OCI-LY7 (cell line): ENCODE measurements around the gene SLC48A1.

ENCODE experiments used
- EZH2phosphoT487 ChIP-seq: fragments of 200-600 bp; sonication (generic); IDR thresholded peaks from 2 replicates; pipeline ENCODE4 v1.6.1; 2018; ENCODE audit warnings: low read depth, borderline replicate concordance, mild to moderate bottlenecking, mixed run types, antibody characterized with exemption, low read length, moderate library complexity, mixed read lengths
- TF ChIP-seq, protein P1 (sequence below): fragments of 200-600 bp; sonication (generic); conservative IDR thresholded peaks from 2 replicates; pipeline ENCODE4 v1.5.1; 2014; ENCODE audit warnings: mild to moderate bottlenecking, antibody characterized with exemption, low read length, moderate library complexity, mixed read lengths

DNA sequence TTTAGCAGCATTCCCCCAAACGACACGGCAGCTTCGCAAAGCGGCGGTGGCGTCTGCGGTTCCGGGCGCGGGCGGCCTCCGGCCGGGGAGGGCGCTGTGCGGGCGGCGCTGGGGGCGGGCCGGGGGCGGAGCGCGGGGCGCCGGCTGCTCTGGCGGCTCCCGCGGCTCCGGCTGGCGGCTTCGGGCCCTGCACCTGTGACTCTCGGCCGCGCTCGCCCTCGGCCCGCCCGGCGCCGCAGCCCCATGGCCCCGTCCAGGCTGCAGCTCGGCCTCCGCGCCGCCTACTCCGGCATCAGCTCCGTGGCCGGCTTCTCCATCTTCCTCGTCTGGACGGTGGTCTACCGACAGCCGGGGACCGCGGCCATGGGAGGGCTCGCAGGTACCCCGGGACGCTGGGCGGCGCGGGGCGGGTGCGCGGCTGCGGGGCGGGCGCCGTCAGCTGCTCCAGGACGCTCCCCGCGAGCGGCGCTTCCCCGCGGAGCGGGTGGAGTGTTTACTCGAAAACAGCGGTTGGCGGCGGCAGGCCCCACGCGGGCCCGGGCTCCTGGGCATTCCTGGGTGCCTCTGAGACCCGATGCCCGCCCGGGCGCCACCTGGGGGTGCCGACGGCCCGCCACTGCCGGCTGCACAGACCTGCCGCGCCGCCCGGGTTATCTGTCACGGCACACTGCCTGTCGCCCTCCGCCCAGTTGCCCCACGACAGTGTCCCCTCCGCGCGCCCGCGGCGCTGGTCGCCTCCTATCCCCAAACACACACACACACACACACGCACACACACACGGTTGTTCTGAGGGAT is at the start of gene SLC48A1:
- TF ChIP-seq, protein P1, sequence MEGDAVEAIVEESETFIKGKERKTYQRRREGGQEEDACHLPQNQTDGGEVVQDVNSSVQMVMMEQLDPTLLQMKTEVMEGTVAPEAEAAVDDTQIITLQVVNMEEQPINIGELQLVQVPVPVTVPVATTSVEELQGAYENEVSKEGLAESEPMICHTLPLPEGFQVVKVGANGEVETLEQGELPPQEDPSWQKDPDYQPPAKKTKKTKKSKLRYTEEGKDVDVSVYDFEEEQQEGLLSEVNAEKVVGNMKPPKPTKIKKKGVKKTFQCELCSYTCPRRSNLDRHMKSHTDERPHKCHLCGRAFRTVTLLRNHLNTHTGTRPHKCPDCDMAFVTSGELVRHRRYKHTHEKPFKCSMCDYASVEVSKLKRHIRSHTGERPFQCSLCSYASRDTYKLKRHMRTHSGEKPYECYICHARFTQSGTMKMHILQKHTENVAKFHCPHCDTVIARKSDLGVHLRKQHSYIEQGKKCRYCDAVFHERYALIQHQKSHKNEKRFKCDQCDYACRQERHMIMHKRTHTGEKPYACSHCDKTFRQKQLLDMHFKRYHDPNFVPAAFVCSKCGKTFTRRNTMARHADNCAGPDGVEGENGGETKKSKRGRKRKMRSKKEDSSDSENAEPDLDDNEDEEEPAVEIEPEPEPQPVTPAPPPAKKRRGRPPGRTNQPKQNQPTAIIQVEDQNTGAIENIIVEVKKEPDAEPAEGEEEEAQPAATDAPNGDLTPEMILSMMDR = peak; percentile 47
- TF ChIP-seq EZH2phosphoT487 = no peak
